T-helper 17 cell (primary cell): ENCODE data around the gene PDXP. TPM values are rescaled to one million over a fixed set of nuclear protein-coding genes. Genes with fewer than 3 reads are reported as not detected.

Experiments used
- ATAC-seq: fragments of 150-1000 bp; cut with Tn5 transposase; 2 replicates; pipeline ENCODE4 v1.10.0; 2021; ENCODE audit warnings: mild to moderate bottlenecking, moderate library complexity
- DNase-seq, 3 donors: peaks; one replicate each; pipeline versions ENCODE4 v3.0.0 to v3.0.0-alpha.2; 2020 to 2021
- H3K9me3 ChIP-seq: one replicate; pipeline ENCODE4 v1.7.0; 2013; ENCODE audit warnings: low read length, mild to moderate bottlenecking; ENCODE audit not compliant: control insufficient read depth, poor library complexity, severe bottlenecking
- H3K27ac Mint-ChIP-seq: one replicate; pipeline ENCODE4 v1.8.0; 2022; ENCODE audit warnings: mild to moderate bottlenecking, moderate library complexity, mixed read lengths
- H3K27me3 Mint-ChIP-seq: one replicate; pipeline ENCODE4 v1.8.0; 2022; ENCODE audit warnings: mixed read lengths
- H3K36me3 Mint-ChIP-seq: one replicate; pipeline ENCODE4 v1.8.0; 2022; ENCODE audit warnings: low read depth, mixed read lengths
- H3K4me1 Mint-ChIP-seq: one replicate; pipeline ENCODE4 v1.8.0; 2022; ENCODE audit warnings: mild to moderate bottlenecking, mixed read lengths
- H3K4me3 Mint-ChIP-seq: one replicate; pipeline ENCODE4 v1.8.0; 2022; ENCODE audit warnings: mild to moderate bottlenecking, moderate library complexity, mixed read lengths
- total RNA-seq, 4 donors: library from RNA in 2 of 4; stranded (reverse) in 2 of 4; gene quantifications; one replicate each; pipeline ENCODE4 v1.2.3 and lab custom pipeline; 2022 to 2026

PDXP gene
- total RNA-seq, 2 donors from 2014 or later, result 2.6 to 3.0 TPM

DNA sequence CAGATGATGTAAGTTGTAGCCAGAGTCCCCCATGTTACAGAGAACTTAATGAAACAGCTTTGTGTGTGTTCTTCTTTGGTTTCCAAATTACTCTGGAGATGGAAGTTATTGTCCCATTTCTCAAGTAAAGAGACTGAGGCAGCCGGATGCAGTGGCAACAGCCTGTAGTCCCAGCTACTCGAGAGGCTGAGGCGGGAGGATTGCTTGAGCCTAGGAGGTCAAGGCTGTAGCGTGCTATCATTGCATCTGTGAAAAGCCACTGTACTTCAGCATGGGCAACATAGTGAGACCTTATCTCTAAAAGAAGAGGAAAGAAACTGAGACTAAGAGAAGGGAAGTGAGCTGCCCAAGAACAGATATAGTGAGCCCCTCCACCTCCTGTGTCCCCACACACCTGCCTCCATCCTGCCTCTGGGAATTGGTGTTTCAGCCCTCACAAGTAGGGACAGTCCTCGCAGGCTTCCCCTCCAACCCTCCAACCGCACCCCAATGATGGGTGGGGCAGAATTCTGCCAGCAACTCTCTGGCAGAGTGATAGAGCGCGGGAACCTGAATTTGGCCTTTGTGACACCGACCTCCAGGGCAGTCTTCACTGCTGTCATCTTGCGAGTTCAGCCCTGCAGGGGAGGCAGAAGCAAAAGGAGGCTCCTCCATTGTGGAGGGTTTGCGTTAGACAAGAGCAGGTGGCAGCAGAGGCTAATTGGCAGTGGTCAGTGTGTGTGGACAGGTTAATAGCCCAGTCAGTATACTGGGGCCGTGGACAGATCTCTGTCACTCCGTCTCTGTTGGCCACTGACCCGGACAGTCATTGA is 1.6 kb downstream of the PDXP start:
- H3K27ac Mint-ChIP-seq, result peak overlapping the region; percentile 82
- H3K36me3 Mint-ChIP-seq, result peaks cover 3% of the 10 kb centered on the region
- no peak for ATAC-seq
- no peaks in the 10 kb centered on the region for H3K27me3 Mint-ChIP-seq
- H3K4me1 Mint-ChIP-seq, result peaks cover 38% of the 10 kb centered on the region
- peak overlapping the region; percentile 88 for H3K4me3 Mint-ChIP-seq
- no peaks in the 10 kb centered on the region for H3K9me3 ChIP-seq
- DNase-seq, result no peak

DNA sequence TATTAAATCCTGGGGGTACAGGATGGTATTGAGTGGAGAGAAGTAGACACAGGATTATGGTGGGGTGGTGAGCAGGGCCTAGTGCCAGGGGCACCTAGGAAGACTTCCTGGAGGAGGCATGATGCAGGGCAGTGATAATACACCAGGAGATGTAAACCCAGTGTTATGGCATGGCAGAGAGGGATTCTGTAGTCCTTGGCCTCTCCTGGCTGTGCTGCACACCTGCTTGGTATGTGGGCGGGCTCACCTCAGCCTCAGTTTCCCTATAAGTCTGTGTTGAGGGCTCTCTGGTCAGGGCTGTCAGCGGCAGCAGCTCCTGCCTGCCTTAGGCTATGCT is 2.2 kb downstream of the PDXP start:
- H3K9me3 ChIP-seq, result no peaks in the 10 kb centered on the region
- H3K4me3 Mint-ChIP-seq, result peak overlapping the region; percentile 65
- H3K4me1 Mint-ChIP-seq, result peaks cover 38% of the 10 kb centered on the region
- ATAC-seq (no peak), DNase-seq (no peak)
- no peaks in the 10 kb centered on the region for H3K27me3 Mint-ChIP-seq
- peaks cover 3% of the 10 kb centered on the region for H3K36me3 Mint-ChIP-seq
- peak overlapping the region; percentile 82 for H3K27ac Mint-ChIP-seq

DNA sequence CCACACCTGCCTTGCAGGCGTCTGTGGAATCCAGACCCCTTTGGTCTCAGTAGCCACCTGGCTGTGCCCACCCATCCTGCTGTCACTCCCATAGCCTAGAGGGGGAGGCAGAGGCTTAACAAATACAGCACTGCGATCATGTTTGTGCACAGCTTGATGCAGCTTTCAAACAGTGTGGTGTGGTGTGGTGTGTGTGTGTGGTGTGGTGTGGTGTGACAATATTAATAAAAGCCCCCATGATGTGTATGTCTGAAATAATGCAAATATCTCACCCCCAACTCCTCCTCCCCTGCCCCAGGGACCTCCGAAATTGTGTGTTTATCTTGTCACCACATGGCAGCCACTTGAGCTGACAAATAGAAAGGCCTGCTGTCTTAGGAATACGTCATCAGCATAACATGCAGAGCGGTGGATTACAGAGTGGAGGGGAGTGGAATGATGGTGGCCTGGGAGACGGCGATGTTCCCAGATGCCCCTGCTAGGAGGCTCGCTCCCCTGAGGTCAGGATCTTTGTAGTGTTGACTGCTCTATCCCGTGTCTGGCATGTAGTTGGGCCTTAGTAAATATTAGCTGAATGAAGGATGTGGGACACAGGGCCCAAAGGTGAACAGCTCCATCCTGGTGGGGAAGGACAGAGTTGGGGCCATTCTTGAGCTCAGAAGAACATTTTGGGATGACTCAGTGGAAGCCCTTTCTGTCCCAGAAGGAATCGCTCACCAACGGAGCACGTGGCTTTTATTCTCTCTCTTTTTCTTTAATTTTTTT is 2.8 kb downstream of the PDXP start:
- H3K9me3 ChIP-seq, result no peaks in the 10 kb centered on the region
- peak overlapping the region; percentile 32 for H3K27ac Mint-ChIP-seq
- H3K4me3 Mint-ChIP-seq, result no peak overlapping the region
- DNase-seq (no peak), ATAC-seq (no peak)
- H3K36me3 Mint-ChIP-seq, result peaks cover 5% of the 10 kb centered on the region
- no peaks in the 10 kb centered on the region for H3K27me3 Mint-ChIP-seq
- peaks cover 40% of the 10 kb centered on the region for H3K4me1 Mint-ChIP-seq

DNA sequence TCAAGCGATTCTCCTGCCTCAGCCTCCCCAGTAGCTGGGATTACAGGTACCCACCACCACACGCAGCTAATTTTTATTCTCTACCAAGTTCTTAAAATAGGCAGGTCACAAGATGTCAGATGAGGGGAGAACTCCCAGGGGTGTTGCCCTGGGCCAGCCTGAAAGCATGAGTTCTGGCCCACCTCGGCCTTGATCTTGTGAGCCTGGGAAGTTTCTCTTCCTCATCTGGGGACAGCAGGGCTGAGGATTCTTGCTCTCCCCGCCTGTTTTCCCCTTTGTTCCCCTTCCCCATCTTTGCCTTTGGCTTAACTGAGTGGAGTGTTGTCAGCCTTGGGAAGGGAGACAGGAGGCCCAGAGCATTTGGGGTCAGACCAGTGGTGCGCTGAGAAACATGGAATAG is 3.5 kb downstream of the PDXP start:
- H3K9me3 ChIP-seq, result no peaks in the 10 kb centered on the region
- Mint-ChIP-seq H3K27ac (peak overlapping the region; percentile 32), H3K4me1 (peaks cover 38% of the 10 kb centered on the region), H3K4me3 (peak overlapping the region; percentile 33), H3K36me3 (peaks cover 5% of the 10 kb centered on the region), H3K27me3 (no peaks in the 10 kb centered on the region)
- no peak for DNase-seq
- no peak for ATAC-seq

DNA sequence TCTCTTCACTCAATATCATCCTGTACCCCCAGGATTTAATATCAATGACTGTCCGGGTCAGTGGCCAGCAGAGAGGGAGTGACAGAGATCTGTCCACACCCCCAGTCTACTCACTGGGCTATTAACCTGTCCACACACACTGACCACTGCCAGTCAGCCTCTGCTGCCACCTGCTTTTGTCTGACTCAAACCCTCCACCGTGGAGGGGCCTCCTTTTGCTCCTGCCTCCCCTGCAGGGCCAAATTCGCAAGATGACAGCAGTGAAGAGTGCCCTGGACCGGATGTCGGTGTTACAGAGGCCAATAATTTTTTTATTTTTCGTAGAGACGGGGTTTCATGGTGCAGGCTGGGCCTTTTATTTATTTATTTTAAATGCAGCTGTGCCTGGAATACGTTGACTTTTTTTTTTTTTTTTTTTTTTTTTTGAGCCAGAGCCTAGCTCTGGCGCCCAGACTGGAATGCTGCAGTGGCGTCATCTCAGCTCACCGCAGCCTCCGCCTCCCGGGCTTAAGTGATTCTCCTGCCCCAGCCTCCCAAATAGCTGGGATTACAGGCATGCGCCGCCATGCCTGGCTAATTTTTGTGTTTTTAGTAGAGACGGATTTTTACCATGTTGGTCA is 5.1 kb downstream of the PDXP start:
- H3K4me3 Mint-ChIP-seq, result peak overlapping the region; percentile 66
- H3K4me1 Mint-ChIP-seq, result peaks cover 29% of the 10 kb centered on the region
- H3K27me3 Mint-ChIP-seq, result no peaks in the 10 kb centered on the region
- peaks cover 5% of the 10 kb centered on the region for H3K36me3 Mint-ChIP-seq
- DNase-seq (no peak), ATAC-seq (no peak)
- H3K27ac Mint-ChIP-seq, result no peak overlapping the region
- H3K9me3 ChIP-seq, result no peaks in the 10 kb centered on the region

DNA sequence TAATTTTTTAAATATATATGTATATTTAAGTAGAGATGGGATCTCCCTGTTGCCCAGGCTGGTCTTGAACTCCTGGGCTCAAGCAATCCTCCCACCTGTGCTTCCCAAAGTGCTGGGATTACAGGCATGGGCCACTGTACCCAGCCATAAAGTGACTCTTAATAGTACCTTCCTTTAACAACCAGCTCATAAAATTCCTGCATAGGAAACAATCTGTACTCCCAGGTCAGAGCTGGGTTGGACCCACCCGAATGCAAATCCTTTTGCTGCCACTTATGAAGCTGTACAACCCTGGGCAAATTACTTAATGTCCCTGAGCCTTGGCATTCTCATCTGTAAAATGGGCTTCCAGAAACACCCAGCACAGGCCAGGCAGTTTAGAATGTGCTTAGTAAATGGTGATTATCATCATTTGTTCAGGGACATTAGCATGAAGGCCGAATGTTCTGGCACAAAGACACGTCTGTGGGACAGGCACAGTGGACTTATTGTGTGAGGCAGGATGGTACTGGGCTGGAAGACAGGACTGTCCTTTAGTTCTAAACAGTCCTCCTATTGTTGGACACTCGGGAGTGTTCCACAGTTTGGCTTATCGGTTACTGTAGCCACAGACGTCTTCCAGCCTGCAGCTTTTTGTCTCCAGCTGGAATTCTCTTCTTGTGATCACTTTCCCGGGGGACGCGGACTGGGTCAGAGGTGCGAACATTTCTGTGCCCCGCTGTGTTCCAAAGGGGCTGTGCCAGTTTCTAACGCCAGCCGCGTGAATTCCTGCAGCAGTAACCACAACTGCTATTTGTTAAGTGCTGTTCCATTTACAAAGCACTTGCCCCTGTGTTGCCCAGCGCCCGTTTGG is 6.0 kb downstream of the PDXP start:
- no peaks in the 10 kb centered on the region for H3K27me3 Mint-ChIP-seq
- H3K4me3 Mint-ChIP-seq, result no peak overlapping the region
- ATAC-seq (no peak), DNase-seq (no peak)
- H3K36me3 Mint-ChIP-seq, result peaks cover 5% of the 10 kb centered on the region
- no peak overlapping the region for H3K27ac Mint-ChIP-seq
- peaks cover 25% of the 10 kb centered on the region for H3K4me1 Mint-ChIP-seq
- no peaks in the 10 kb centered on the region for H3K9me3 ChIP-seq

DNA sequence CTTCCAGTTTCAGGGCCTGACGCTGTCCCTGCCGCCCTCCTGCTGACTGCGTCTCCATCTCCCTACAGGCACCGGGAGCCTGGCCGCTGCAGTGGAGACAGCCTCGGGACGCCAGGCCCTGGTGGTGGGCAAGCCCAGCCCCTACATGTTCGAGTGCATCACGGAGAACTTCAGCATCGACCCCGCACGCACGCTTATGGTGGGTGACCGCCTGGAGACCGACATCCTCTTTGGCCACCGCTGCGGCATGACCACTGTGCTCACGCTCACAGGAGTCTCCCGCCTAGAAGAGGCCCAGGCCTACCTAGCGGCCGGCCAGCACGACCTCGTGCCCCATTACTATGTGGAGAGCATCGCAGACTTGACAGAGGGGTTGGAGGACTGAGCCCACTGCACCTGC is 7.0 kb downstream of the PDXP start:
- H3K27me3 Mint-ChIP-seq, result no peaks in the 10 kb centered on the region
- H3K27ac Mint-ChIP-seq, result no peak overlapping the region
- no peak for DNase-seq
- H3K4me1 Mint-ChIP-seq, result peaks cover 18% of the 10 kb centered on the region
- H3K9me3 ChIP-seq, result no peaks in the 10 kb centered on the region
- no peak for ATAC-seq
- H3K4me3 Mint-ChIP-seq, result no peak overlapping the region
- peaks cover 5% of the 10 kb centered on the region for H3K36me3 Mint-ChIP-seq

DNA sequence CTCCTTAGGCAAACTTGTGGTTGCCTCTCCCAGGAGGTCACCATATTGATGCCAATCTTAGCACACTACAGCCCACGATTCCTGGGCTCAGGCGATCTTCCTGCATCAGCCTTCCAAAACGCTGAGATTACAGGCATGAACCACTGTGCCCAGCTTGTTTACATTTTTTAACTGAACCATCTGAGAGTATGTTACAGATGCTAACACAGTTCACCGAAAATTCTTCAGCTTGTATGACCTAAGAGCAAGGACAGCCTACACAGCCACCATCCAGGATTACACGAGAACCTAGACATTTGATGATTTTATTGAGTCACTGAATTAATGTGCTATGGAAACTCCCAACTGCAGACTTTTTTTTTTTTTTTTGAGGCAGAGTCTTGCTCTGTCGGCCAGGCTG is 11.1 kb downstream of the PDXP start:
- no peaks in the 10 kb centered on the region for H3K9me3 ChIP-seq
- H3K27me3 Mint-ChIP-seq, result no peaks in the 10 kb centered on the region
- H3K27ac Mint-ChIP-seq, result no peak overlapping the region
- H3K4me3 Mint-ChIP-seq, result no peak overlapping the region
- ATAC-seq (peak; percentile 35), DNase-seq (no peak)
- H3K36me3 Mint-ChIP-seq, result peaks cover 2% of the 10 kb centered on the region
- peaks cover 29% of the 10 kb centered on the region for H3K4me1 Mint-ChIP-seq

DNA sequence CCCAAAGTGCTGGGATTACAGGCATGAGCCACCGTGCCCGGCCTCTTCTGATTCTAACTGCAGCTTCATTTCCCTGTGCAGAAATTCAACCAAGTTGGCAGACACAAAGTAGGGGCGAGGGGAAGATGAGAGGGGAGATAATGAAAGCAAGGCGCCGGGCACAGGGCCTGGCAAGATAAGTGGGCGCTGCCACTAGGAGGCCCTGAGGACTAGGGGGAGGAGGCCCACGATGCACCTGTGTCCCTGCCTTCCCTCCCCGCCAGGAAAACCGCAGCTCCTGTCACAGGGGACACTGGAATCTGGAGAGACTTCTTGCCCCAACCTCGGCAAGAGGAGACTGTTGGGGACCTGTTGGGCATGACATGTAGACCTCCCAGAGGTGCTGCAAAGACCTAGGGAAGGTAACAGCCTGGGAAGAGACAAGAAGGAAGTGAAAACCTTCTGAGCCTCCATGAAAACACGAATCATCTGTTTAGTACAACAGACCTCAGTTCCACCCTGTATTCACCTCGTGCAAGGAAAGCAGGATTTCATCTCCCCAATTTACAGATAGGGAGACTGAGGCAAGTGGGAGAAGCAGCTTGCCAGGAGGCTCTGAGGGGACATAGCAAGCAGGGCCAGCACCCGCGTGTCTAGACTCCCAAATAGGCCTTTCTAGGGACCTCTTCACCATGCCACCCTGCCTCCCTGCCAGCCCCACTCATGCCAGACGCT is 13.8 kb downstream of the PDXP start:
- H3K4me3 Mint-ChIP-seq, result peak overlapping the region; percentile 28
- H3K36me3 Mint-ChIP-seq, result peaks cover 2% of the 10 kb centered on the region
- H3K27me3 Mint-ChIP-seq, result no peaks in the 10 kb centered on the region
- DNase-seq, result no peak
- H3K4me1 Mint-ChIP-seq, result peaks cover 35% of the 10 kb centered on the region
- H3K9me3 ChIP-seq, result no peaks in the 10 kb centered on the region
- no peak for ATAC-seq
- H3K27ac Mint-ChIP-seq, result peak overlapping the region; percentile 72

DNA sequence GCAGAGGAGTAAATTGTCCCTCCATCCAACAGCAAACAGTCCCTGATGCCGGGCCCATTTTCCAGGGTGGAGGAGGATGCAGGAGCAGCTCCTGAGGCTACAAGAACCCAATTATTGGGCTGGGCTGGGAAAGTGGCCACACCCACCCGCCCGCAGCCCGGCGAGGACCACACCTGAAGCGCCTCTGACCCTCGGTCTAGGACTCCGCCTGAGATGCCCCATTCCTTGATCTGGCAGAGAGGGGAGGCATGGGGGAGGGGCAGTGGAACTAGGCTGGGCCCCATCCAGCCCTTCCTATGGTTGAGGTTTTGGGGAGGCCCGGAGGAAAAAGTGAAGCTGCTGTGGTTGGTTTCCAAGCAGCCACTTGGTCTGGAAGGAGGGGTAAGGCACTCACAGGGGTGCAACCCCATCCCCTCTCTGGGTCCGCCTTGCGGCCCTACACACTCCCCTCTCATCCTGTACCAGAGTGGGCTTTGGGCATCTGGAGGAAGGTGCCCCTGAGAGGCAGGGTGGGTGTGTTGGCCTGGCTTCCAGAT is 14.5 kb downstream of the PDXP start:
- H3K9me3 ChIP-seq, result no peaks in the 10 kb centered on the region
- ATAC-seq (no peak), DNase-seq (no peak)
- H3K4me3 Mint-ChIP-seq, result no peak overlapping the region
- peaks cover 37% of the 10 kb centered on the region for H3K4me1 Mint-ChIP-seq
- H3K36me3 Mint-ChIP-seq, result peaks cover 2% of the 10 kb centered on the region
- H3K27me3 Mint-ChIP-seq, result no peaks in the 10 kb centered on the region
- peak overlapping the region; percentile 95 for H3K27ac Mint-ChIP-seq

DNA sequence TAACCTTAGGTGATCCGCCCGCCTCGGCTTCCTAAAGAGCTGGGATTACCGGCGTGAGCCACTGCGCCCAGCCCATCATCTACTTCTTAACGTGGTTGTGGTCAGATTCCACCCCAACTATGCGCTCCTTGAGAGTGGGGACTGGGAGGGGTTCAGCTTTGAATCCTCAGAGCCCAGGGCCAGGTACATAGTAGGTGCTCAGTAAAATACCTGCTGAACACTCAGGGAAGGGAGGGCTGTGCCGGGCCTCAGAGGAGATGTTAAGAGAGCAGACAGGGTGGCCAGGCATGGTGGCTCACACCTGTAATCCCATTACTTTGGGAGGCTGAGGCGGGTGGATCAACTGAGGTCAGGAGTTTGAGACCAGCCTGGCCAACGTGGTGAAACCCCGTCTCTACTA is 15.7 kb downstream of the PDXP start:
- H3K9me3 ChIP-seq, result no peaks in the 10 kb centered on the region
- Mint-ChIP-seq H3K36me3 (peaks cover 2% of the 10 kb centered on the region), H3K27ac (peak overlapping the region; percentile 95), H3K27me3 (no peaks in the 10 kb centered on the region), H3K4me1 (peaks cover 39% of the 10 kb centered on the region), H3K4me3 (peak overlapping the region; percentile 76)
- DNase-seq, result no peak
- ATAC-seq, result no peak
